ENCODE measurements around the gene NCS1. TPM values are rescaled to one million over a fixed set of nuclear protein-coding genes. Genes with fewer than 3 reads are reported as not detected.
"Not testable (repeated sequence)": the region's sequence is repeated elsewhere in the genome, so short reads cannot be mapped to it uniquely, and the experiment has no call there.

NCS1 gene
- total RNA-seq, 4 donors from 2014 or later = 100 to 206 (median 122) TPM

- Histone ChIP-seq H3K27ac (replicated peaks in 1 of 4) (peak overlapping the region; percentile 80 to 87 (median 83)), H3K9me3 (no peaks in the 10 kb centered on the region), H3K36me3 (no peaks in the 10 kb centered on the region), H3K4me3 (peak overlapping the region; percentile 29 to 41 (median 32)), H3K27me3 (peaks cover 0 to 15% (median 0%) of the 10 kb centered on the region in 4 donors), H3K4me1 (peaks cover 6 to 76% (median 68%) of the 10 kb centered on the region in 4 donors)
- TF ChIP-seq POLR2AphosphoS5 (IDR thresholded peaks at IDR 0.05) (peak; percentile 37 to 46), POLR2A (IDR thresholded peaks at IDR 0.05; ENCODE audit: low read depth) (no peak)
- intact Hi-C loops (cut with DNase I) = no loop called here
- WGBS = 25% methylated on average over 16 of the region's 16 CpGs
- no peak for DNase-seq (ENCODE audit: extremely low spot score)
These were observed 96.5 kb downstream of the NCS1 start for GRCh38 chr9:130268521-130269211.

GRCh38 chr9:130271473-130271872 lies 99.3 kb downstream of the NCS1 start:
- 75% methylated on average over 6 of the region's 6 CpGs for WGBS
- H3K36me3 ChIP-seq = no peaks in the 10 kb centered on the region
- peak overlapping the region; percentile 70 to 87 (median 81) for H3K27ac ChIP-seq (replicated peaks in 1 of 4)
- intact Hi-C loops (cut with DNase I) = no loop called here
- H3K4me1 ChIP-seq = peaks cover 0 to 56% (median 52%) of the 10 kb centered on the region in 4 donors
- TF ChIP-seq POLR2A (IDR thresholded peaks at IDR 0.05; ENCODE audit: low read depth) = no peak
- no peak for TF ChIP-seq POLR2AphosphoS5 (IDR thresholded peaks at IDR 0.05)
- no peak for TF ChIP-seq CTCF (IDR thresholded peaks at IDR 0.05)
- no peak for TF ChIP-seq EP300 (IDR thresholded peaks at IDR 0.05)
- no peaks in the 10 kb centered on the region for H3K27me3 ChIP-seq
- DNase-seq (ENCODE audit: extremely low spot score) = no peak
- no peaks in the 10 kb centered on the region for H3K9me3 ChIP-seq
- H3K4me3 ChIP-seq = peak overlapping the region in 1 of 4 donors; percentile 8

GRCh38 chr9:130275156-130275555 lies 103.0 kb downstream of the NCS1 start:
- no peaks in the 10 kb centered on the region for H3K9me3 ChIP-seq
- TF ChIP-seq POLR2A (IDR thresholded peaks at IDR 0.05; ENCODE audit: low read depth) = no peak
- H3K36me3 ChIP-seq = no peaks in the 10 kb centered on the region
- DNase-seq (ENCODE audit: extremely low spot score) = no peak
- intact Hi-C loops (cut with DNase I) = no loop called here
- no peaks in the 10 kb centered on the region for H3K27me3 ChIP-seq
- H3K4me3 ChIP-seq = no peak overlapping the region
- 90% methylated on average over 9 of the region's 9 CpGs for WGBS
- H3K4me1 ChIP-seq = peaks cover 0 to 33% (median 25%) of the 10 kb centered on the region in 4 donors
- H3K27ac ChIP-seq (replicated peaks in 1 of 4) = no peak overlapping the region

- 34% methylated on average over 3 of the region's 3 CpGs for WGBS
These were observed 103.9 kb downstream of the NCS1 start for GRCh38 chr9:130276121-130276520.

GRCh38 chr9:130276955-130277354 lies 104.8 kb downstream of the NCS1 start:
- Histone ChIP-seq H3K4me1 (peaks cover under 1 to 34% (median 23%) of the 10 kb centered on the region in 4 donors), H3K27ac (replicated peaks in 1 of 4) (peak overlapping the region in 2 of 4 donors; percentile 38 to 58), H3K9me3 (no peaks in the 10 kb centered on the region), H3K4me3 (no peak overlapping the region), H3K27me3 (no peaks in the 10 kb centered on the region), H3K36me3 (no peaks in the 10 kb centered on the region)
- 70% methylated on average over 11 of the region's 11 CpGs for WGBS
- no peak for TF ChIP-seq CTCF (IDR thresholded peaks at IDR 0.05)
- no peak for TF ChIP-seq POLR2AphosphoS5 (IDR thresholded peaks at IDR 0.05)
- no peak for TF ChIP-seq EP300 (IDR thresholded peaks at IDR 0.05)
- TF ChIP-seq POLR2A (IDR thresholded peaks at IDR 0.05; ENCODE audit: low read depth) = no peak
- intact Hi-C loops (cut with DNase I) = no loop called here
- no peak for DNase-seq (ENCODE audit: extremely low spot score)

More at GRCh38 chr9:130276121-130276520, 103.9 kb downstream of the NCS1 start:
- Histone ChIP-seq H3K36me3 (no peaks in the 10 kb centered on the region), H3K4me1 (peaks cover 0 to 25% (median 22%) of the 10 kb centered on the region in 4 donors), H3K9me3 (no peaks in the 10 kb centered on the region), H3K4me3 (no peak overlapping the region), H3K27me3 (no peaks in the 10 kb centered on the region), H3K27ac (replicated peaks in 1 of 4) (peak overlapping the region in 3 of 4 donors; percentile 12 to 58 (median 38))
- no peak for TF ChIP-seq EP300 (IDR thresholded peaks at IDR 0.05)
- no peak for TF ChIP-seq CTCF (IDR thresholded peaks at IDR 0.05)
- no peak for TF ChIP-seq POLR2A (IDR thresholded peaks at IDR 0.05; ENCODE audit: low read depth)
- peak in 1 of 2 donors; percentile 19 for TF ChIP-seq POLR2AphosphoS5 (IDR thresholded peaks at IDR 0.05)
- intact Hi-C loops (cut with DNase I) = no loop called here
- no peak for DNase-seq (ENCODE audit: extremely low spot score)

GRCh38 chr9:130277525-130277924 lies 105.3 kb downstream of the NCS1 start:
- H3K27me3 ChIP-seq; intact Hi-C loops (cut with DNase I): not testable (repeated sequence)
- 96% methylated on average over 1 of the region's 1 CpG for WGBS

More at GRCh38 chr9:130277525-130277924, 105.3 kb downstream of the NCS1 start:
- H3K4me3 ChIP-seq; H3K36me3 ChIP-seq; DNase-seq (ENCODE audit: extremely low spot score); H3K9me3 ChIP-seq; H3K27ac ChIP-seq (replicated peaks in 1 of 4): not testable (repeated sequence)
- H3K4me1 ChIP-seq = peaks cover 6 to 39% (median 28%) of the 10 kb centered on the region in 4 donors

Data from esophagus muscularis mucosa (tissue), 4 donors.